ENCODE results near the gene YY1. TPM values are rescaled to one million over a fixed set of nuclear protein-coding genes. Genes with fewer than 3 reads are reported as not detected.

The YY1 gene
- total and polyA plus RNA-seq, 2 of the 8 experiments (the other 6 are each of a cell fraction or from before 2014, with no cell fraction given): 26.4 to 106 TPM

DNA sequence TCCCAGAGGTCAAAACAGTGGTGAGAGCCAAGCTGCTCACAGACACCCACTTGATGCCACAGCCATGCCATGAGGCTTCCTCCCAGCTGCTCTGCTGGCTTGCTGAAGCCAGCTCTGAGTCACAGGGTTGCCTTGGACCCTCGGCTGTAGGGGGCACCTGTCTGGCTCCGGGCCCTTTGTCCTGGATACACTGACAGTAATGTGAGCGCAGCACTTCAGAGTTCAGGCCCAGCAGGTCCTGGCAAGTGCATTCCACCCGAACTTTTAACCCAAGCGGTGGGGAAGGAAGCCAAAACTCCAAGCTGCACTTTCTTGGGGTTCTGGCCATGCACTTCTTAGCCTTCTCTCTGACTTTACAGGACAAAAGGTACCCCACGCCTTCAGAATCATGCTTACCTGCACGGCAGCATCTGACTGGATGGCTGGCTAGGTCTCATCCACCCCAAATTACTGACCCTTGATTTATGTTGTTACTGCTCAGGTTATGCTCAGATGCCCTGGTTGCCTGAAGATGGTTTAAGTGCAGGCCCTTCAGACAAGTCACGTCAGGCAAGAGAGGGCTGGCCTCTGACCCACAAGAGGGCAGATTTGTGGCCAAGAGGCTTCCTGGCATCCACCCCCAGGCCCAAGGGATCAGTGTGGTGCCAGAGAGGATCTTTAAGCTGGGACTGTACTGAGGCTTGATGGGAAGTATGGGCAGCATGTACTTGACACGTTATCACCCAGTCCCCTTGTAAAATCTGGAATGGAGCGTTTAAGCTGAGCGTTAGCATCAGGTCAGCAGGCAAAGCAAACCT lies 42.5 kb downstream of the YY1 start:
- H2BK5ac ChIP-seq (ENCODE audit: low read depth, low read length): no peak overlapping the region
- H4K91ac ChIP-seq (replicated peaks; ENCODE audit: insufficient read length, low read length): no peak overlapping the region
- no peak overlapping the region for H3K4me3 ChIP-seq (ENCODE audit: extremely low read depth in 1 of 4, insufficient read depth in 2 of 4, low read depth in 3 of 4, low read length in 4 of 4)
- peaks cover 0 to 55% of the 10 kb centered on the region in 2 experiments; a peak in 3 of 4 replicates for H3K79me2 ChIP-seq (ENCODE audit: control insufficient read depth in 1 of 2, insufficient read depth in 2 of 2, low read length in 2 of 2)
- H3K4me2 ChIP-seq (ENCODE audit: insufficient read depth in 1 of 2, low read depth in 2 of 2, low read length in 2 of 2): no peak overlapping the region
- WGBS, 2 experiments (ENCODE audit: extremely low coverage in 1 of 2, insufficient coverage in 1 of 2, insufficient read length in 1 of 2, insufficient replicate concordance in 2 of 2, low coverage in 1 of 2, low lambda C conversion rate in 2 of 2, missing lambda C conversion rate in 1 of 2): 88% methylated on average over 11 of the region's 11 CpGs; no CpG with 5 or more reads in 1 of the 2 experiments
- peaks cover 7 to 10% (median 8%) of the 10 kb centered on the region in 4 experiments for H3K4me1 ChIP-seq (replicated peaks in 1 of 4; ENCODE audit: control insufficient read depth in 3 of 4, insufficient read depth in 4 of 4, low read length in 3 of 4)
- no peak overlapping the region for H3K56ac ChIP-seq (replicated peaks; ENCODE audit: insufficient read length, low read depth, low read length)
- H2BK120ac ChIP-seq (replicated peaks; ENCODE audit: low read depth, low read length): no peak overlapping the region
- H2AFZ ChIP-seq (ENCODE audit: low read length): no peak overlapping the region
- H3K14ac ChIP-seq (ENCODE audit: insufficient read length): no peak overlapping the region
- no peak for FAIRE-seq
- no peak overlapping the region for H4K8ac ChIP-seq (ENCODE audit: extremely low read depth, insufficient read depth, low read length)
- no peak overlapping the region; the same call in 1 of the 2 replicates for H3K18ac ChIP-seq (ENCODE audit: extremely low read depth, low read length)
- no peak overlapping the region for H2BK12ac ChIP-seq (ENCODE audit: low read depth, low read length)
- no peak overlapping the region for H2BK15ac ChIP-seq (ENCODE audit: low read length)
- no peak overlapping the region for H2AK5ac ChIP-seq (ENCODE audit: low read depth, low read length)
- peaks cover 18% of the 10 kb centered on the region for H3K79me1 ChIP-seq (ENCODE audit: low read depth, low read length)
- POLR2A ChIA-PET (ENCODE audit: partially characterized antibody): interaction anchor here (0.9 to 16.0 kb wide), 3 partner anchors 8 to 35 kb away, joined by 3 to 200 read pairs (median 4); partner anchors contain the start of gene SLC25A29
- no peak overlapping the region for H3K23ac ChIP-seq (ENCODE audit: insufficient read length)
- H3K4ac ChIP-seq (replicated peaks; ENCODE audit: insufficient read length, low read depth, low read length): no peak overlapping the region
- H4K20me1 ChIP-seq (replicated peaks in 1 of 2; ENCODE audit: control insufficient read depth in 1 of 2, insufficient read depth in 2 of 2, low read length in 2 of 2): peaks cover 9 to 23% of the 10 kb centered on the region in 2 experiments
- TF ChIP-seq, protein P1, sequence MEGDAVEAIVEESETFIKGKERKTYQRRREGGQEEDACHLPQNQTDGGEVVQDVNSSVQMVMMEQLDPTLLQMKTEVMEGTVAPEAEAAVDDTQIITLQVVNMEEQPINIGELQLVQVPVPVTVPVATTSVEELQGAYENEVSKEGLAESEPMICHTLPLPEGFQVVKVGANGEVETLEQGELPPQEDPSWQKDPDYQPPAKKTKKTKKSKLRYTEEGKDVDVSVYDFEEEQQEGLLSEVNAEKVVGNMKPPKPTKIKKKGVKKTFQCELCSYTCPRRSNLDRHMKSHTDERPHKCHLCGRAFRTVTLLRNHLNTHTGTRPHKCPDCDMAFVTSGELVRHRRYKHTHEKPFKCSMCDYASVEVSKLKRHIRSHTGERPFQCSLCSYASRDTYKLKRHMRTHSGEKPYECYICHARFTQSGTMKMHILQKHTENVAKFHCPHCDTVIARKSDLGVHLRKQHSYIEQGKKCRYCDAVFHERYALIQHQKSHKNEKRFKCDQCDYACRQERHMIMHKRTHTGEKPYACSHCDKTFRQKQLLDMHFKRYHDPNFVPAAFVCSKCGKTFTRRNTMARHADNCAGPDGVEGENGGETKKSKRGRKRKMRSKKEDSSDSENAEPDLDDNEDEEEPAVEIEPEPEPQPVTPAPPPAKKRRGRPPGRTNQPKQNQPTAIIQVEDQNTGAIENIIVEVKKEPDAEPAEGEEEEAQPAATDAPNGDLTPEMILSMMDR (IDR thresholded peaks at IDR 0.05; ENCODE audit: control extremely low read depth in 1 of 3, insufficient read depth in 1 of 3, low read depth in 1 of 3, low read length in 3 of 3): peak in 1 of 3 experiments; percentile 20; a peak in 1 of 4 replicates
- no peak for TF ChIP-seq CHD2 (IDR thresholded peaks at IDR 0.05; ENCODE audit: low read length)
- H3K23me2 ChIP-seq (ENCODE audit: low read depth, low read length): peaks cover 2% of the 10 kb centered on the region; the same call in 1 of the 2 replicates
- no peaks in the 10 kb centered on the region for H3K27me3 ChIP-seq (replicated peaks in 1 of 4; ENCODE audit: control insufficient read depth in 3 of 4, extremely low read depth in 1 of 4, insufficient read depth in 3 of 4, low read length in 3 of 4)
- peak overlapping the region in 2 of 4 experiments; percentile 29 to 32; a peak in 4 of 7 replicates for H3K9ac ChIP-seq (replicated peaks in 1 of 4; ENCODE audit: extremely low read depth in 1 of 4, low read depth in 3 of 4, low read length in 3 of 4)
- DNase-seq (ENCODE audit: low read depth in 1 of 2, low spot score in 2 of 2): no peak
- no peaks in the 10 kb centered on the region for H3K9me3 ChIP-seq (ENCODE audit: insufficient read depth in 2 of 2, low read depth in 1 of 2, low read length in 1 of 2)
- H3K36me3 ChIP-seq (ENCODE audit: control insufficient read depth in 2 of 4, insufficient read depth in 4 of 4, low read length in 3 of 4): peaks cover 7 to 20% (median 8%) of the 10 kb centered on the region in 4 experiments; a peak in 6 of 8 replicates
- H2BK20ac ChIP-seq (ENCODE audit: low read length): no peak overlapping the region
- CTCF ChIA-PET (ENCODE audit: partially characterized antibody): interaction anchor here (0.6 to 2.7 kb wide), 9 partner anchors 11 to 874 kb away, joined by 3 to 9 read pairs (median 3); no protein-coding TSS in a partner anchor
- H3K27ac ChIP-seq (ENCODE audit: low read depth, low read length): no peak overlapping the region
- H4K5ac ChIP-seq (ENCODE audit: insufficient read length, low read depth, low read length): no peak overlapping the region
